ENCODE results near the gene CPN1.

Gene CPN1

GRCh38 chr10:100057948-100058347 is 23.7 kb downstream of the CPN1 start:
- Mint-ChIP-seq H3K9me3 (no peaks in the 10 kb centered on the region), H3K4me3 (no peak overlapping the region), H3K36me3 (ENCODE audit: low read depth) (no peaks in the 10 kb centered on the region), H3K4me1 (ENCODE audit: low read depth) (no peaks in the 10 kb centered on the region), H3K27ac (no peak overlapping the region), H3K27me3 (ENCODE audit: low read depth) (peaks cover 28% of the 10 kb centered on the region)

- H3K36me3 Mint-ChIP-seq (ENCODE audit: low read depth): no peaks in the 10 kb centered on the region
These were observed 27.8 kb downstream of the CPN1 start for GRCh38 chr10:100053686-100054460.

GRCh38 chr10:100046021-100046486 is 35.6 kb downstream of the CPN1 start:
- Mint-ChIP-seq H3K4me1 (ENCODE audit: low read depth) (no peaks in the 10 kb centered on the region), H3K4me3 (no peak overlapping the region), H3K36me3 (ENCODE audit: low read depth) (no peaks in the 10 kb centered on the region), H3K9me3 (no peaks in the 10 kb centered on the region), H3K27ac (no peak overlapping the region), H3K27me3 (ENCODE audit: low read depth) (peaks cover 6% of the 10 kb centered on the region)

More at GRCh38 chr10:100053686-100054460, 27.8 kb downstream of the CPN1 start:
- H3K9me3 Mint-ChIP-seq: no peaks in the 10 kb centered on the region
- no peak overlapping the region for H3K4me3 Mint-ChIP-seq
- H3K27me3 Mint-ChIP-seq (ENCODE audit: low read depth): peaks cover 22% of the 10 kb centered on the region
- no peak overlapping the region for H3K27ac Mint-ChIP-seq
- H3K4me1 Mint-ChIP-seq (ENCODE audit: low read depth): no peaks in the 10 kb centered on the region

DNA sequence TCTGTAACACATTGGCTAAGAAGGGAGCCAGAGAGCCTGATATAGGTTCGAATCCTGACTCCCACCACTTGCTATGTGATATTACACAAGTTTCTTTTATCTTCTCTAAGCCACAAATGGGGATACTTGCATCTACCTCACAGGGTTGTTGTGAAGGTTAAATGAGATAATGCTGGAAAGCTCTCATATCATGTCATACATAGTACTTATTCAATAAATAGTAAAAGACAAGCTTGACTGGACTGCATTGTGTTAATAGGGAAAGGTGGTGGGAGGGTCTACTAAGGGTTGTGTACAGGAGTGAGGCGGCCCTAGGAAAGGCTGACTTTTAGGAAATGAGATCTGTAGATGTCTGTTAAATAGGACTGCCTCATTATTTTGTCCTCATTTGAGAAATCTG is 36.1 kb downstream of the CPN1 start:
- H3K4me1 Mint-ChIP-seq (ENCODE audit: low read depth): no peaks in the 10 kb centered on the region
- H3K27me3 Mint-ChIP-seq (ENCODE audit: low read depth): peaks cover 6% of the 10 kb centered on the region
- no peaks in the 10 kb centered on the region for H3K36me3 Mint-ChIP-seq (ENCODE audit: low read depth)
- no peak overlapping the region for H3K4me3 Mint-ChIP-seq
- H3K27ac Mint-ChIP-seq: no peak overlapping the region
- no peaks in the 10 kb centered on the region for H3K9me3 Mint-ChIP-seq

DNA sequence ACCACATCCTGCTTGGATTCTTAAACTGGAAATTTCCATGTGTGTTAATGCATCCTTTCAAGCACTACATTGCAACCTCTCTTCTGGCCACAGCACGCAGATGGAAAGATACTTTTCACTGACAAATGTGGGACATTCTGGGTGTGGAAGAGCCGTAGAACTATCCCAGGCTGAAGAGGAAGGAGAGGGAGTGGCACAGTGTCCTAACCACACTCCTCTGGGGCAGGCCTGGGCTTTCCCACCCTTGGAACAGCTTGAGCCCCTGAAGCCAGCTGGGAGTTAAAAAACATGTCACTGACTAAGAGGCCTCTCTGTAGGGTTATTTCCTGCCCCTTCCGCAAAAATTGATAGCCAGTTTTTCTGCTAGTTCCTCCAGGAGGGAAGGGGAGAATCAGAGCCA is 37.9 kb downstream of the CPN1 start:
- Mint-ChIP-seq H3K27me3 (ENCODE audit: low read depth) (peaks cover 3% of the 10 kb centered on the region), H3K36me3 (ENCODE audit: low read depth) (no peaks in the 10 kb centered on the region), H3K4me3 (no peak overlapping the region), H3K27ac (no peak overlapping the region), H3K4me1 (ENCODE audit: low read depth) (no peaks in the 10 kb centered on the region), H3K9me3 (no peaks in the 10 kb centered on the region)

DNA sequence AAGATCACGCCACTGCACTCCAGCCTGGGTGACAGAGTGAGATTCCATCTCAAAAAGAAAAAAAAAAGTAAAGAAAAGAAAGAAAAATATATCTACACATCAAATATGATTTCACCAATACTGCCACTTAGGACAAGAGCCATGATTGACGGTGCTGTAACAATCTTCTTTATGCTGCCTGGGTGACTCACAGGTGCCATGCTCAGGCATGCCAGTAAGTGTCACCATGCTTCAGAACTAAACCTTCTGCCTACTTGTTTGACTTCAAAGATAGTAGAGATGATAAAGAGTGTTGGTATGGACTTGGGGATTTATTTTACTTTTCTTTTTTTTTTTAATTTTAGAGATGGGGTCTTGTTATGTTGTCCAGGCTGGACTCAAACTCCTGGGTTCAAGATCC is 38.3 kb downstream of the CPN1 start:
- no peaks in the 10 kb centered on the region for H3K9me3 Mint-ChIP-seq
- peaks cover 3% of the 10 kb centered on the region for H3K27me3 Mint-ChIP-seq (ENCODE audit: low read depth)
- no peaks in the 10 kb centered on the region for H3K36me3 Mint-ChIP-seq (ENCODE audit: low read depth)
- no peak overlapping the region for H3K4me3 Mint-ChIP-seq
- H3K27ac Mint-ChIP-seq: no peak overlapping the region
- no peaks in the 10 kb centered on the region for H3K4me1 Mint-ChIP-seq (ENCODE audit: low read depth)

DNA sequence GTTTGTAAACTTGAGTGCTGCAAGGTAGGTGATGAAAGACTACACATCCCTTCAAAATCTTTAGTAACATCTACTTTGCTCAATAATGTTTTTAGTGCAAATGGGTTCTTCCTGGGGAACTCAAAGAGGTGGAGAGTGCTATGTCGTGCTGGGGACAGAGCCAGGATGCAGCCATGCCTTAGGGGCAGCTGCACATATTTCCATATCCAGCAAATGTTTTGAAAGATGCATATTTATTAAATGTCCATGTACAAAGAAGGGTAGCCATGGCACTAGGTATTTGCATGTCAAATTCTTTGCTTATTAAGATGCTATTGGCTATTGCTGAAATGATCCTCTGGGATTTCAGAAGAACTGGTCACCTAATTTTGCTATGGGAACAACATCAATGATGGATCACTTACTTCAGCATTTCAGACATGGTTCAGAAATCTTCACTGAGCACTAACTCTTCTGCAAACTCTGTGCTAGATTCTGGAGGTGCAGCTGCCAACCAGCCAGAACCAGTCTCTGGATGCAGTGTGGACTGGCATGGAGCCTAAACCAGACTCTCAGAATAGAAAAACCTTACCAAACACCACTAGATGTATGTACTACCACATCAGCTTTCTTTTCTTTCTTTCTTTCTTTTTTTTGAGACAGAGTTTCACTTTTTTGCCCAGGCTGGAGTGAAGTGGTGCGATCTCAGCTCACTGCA is 40.2 kb downstream of the CPN1 start:
- no peak overlapping the region for H3K27ac Mint-ChIP-seq

GRCh38 chr10:100038561-100039071 is 43.1 kb downstream of the CPN1 start:
- no peaks in the 10 kb centered on the region for H3K36me3 Mint-ChIP-seq (ENCODE audit: low read depth)
- peaks cover 10% of the 10 kb centered on the region for H3K27me3 Mint-ChIP-seq (ENCODE audit: low read depth)
- H3K4me1 Mint-ChIP-seq (ENCODE audit: low read depth): no peaks in the 10 kb centered on the region
- H3K4me3 Mint-ChIP-seq: no peak overlapping the region
- no peaks in the 10 kb centered on the region for H3K9me3 Mint-ChIP-seq
- no peak overlapping the region for H3K27ac Mint-ChIP-seq

More for the DNA sequence above, 40.2 kb downstream of the CPN1 start:
- Mint-ChIP-seq H3K9me3 (no peaks in the 10 kb centered on the region), H3K4me1 (ENCODE audit: low read depth) (no peaks in the 10 kb centered on the region), H3K36me3 (ENCODE audit: low read depth) (no peaks in the 10 kb centered on the region), H3K27me3 (ENCODE audit: low read depth) (peaks cover 6% of the 10 kb centered on the region), H3K4me3 (no peak overlapping the region)

- H3K27ac Mint-ChIP-seq: no peak overlapping the region
- no peaks in the 10 kb centered on the region for H3K36me3 Mint-ChIP-seq (ENCODE audit: low read depth)
- H3K27me3 Mint-ChIP-seq (ENCODE audit: low read depth): peaks cover 13% of the 10 kb centered on the region
- no peak overlapping the region for H3K4me3 Mint-ChIP-seq
- H3K4me1 Mint-ChIP-seq (ENCODE audit: low read depth): no peaks in the 10 kb centered on the region
- no peaks in the 10 kb centered on the region for H3K9me3 Mint-ChIP-seq
These were observed 43.8 kb downstream of the CPN1 start for GRCh38 chr10:100037758-100038315.

DNA sequence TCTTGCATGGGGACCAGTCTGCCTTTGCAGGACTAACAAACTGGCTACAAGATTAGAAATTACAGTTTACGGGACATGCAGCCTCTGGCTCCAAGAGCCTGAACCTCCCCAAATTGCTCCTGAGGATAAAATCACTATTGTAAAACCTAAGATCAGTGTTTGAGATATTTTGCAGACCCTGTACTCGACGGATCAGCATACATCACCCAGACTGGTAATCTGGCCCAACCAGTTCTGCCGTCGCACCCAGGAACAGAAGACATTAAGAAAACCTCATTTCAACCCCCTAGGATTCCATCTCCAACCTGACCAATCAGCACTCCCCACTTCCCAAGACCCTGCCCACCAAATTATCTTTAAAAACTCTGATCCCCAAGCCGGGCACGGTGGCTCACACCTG is 44.8 kb downstream of the CPN1 start:
- Mint-ChIP-seq H3K9me3 (no peaks in the 10 kb centered on the region), H3K36me3 (ENCODE audit: low read depth) (no peaks in the 10 kb centered on the region), H3K4me1 (ENCODE audit: low read depth) (no peaks in the 10 kb centered on the region), H3K27me3 (ENCODE audit: low read depth) (peaks cover 13% of the 10 kb centered on the region), H3K4me3 (no peak overlapping the region), H3K27ac (no peak overlapping the region)

DNA sequence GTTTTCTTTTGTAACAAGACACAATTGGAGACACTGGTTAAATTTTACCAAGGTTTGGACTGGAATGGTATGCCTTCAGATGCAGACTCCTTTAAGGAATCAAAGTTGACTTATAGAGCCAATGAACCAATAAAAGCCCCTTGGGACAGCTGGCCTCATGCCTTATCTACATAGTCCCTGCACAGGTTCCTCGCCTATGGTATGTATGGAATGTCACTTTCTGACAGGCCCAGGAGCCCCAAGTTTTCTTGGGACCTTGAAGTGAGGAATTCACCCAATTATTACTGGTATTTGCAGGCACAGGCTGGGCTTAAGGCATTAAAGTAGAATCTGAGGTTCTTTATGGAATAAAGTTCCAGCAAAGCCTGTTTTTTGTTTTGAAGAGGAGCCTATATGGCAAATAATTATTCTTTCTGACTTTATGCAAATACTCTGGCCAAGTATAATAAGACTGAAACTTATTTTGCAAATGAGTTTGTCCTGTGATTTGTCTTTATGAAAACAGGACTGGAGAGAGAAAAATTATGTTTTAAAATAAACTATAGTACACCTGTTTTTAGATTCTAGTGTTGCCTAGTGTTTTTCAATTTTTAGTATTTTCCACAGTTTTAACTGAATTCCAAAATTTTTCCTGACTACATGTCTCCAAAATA is 47.8 kb downstream of the CPN1 start:
- Mint-ChIP-seq H3K36me3 (ENCODE audit: low read depth) (no peaks in the 10 kb centered on the region), H3K9me3 (no peaks in the 10 kb centered on the region), H3K27me3 (ENCODE audit: low read depth) (peaks cover 13% of the 10 kb centered on the region), H3K27ac (no peak overlapping the region), H3K4me1 (ENCODE audit: low read depth) (no peaks in the 10 kb centered on the region), H3K4me3 (no peak overlapping the region)

DNA sequence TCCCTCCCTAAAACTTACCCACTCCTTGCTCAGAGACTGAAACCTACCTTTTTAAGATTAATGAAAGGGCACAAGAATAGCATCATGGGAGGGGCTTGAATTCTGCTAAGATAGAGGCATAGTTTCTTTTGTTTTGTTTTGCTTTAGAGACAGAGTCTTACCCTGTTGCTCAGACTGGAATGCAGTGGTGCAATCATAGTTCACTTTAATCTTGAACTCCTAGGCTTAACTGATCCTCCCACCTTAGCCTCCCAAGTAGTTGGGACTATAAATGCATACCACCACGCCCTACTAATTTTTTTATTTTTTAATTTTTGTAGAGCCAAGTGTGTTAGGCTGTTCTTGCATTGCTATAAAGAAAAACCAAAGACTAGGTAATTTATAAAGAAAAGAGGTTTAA is 54.3 kb downstream of the CPN1 start:
- Mint-ChIP-seq H3K4me3 (no peak overlapping the region), H3K4me1 (ENCODE audit: low read depth) (no peaks in the 10 kb centered on the region), H3K27ac (no peak overlapping the region), H3K9me3 (peaks cover 6% of the 10 kb centered on the region), H3K27me3 (ENCODE audit: low read depth) (peaks cover 3% of the 10 kb centered on the region), H3K36me3 (ENCODE audit: low read depth) (no peaks in the 10 kb centered on the region)

DNA sequence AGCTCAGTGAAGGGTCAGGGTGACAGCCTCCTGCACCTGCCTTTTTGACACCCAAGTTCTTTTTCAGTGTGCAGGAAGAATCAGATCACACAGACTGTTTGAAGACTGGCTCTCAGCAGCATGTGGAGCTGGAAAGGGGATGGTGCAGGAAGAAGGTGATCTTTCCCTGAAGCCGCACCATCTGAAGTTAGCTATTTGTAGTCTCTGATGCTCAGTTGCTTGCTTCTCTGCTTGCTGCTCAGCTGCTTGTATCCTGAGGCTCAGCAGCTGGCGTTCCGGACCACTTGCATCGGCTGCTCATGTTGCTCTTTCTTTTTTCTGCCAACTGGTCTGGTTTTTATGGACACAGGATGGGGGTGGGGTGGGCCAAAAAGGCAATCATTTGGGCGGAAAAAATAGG is 56.1 kb downstream of the CPN1 start:
- H3K4me3 Mint-ChIP-seq: no peak overlapping the region
- H3K36me3 Mint-ChIP-seq (ENCODE audit: low read depth): no peaks in the 10 kb centered on the region
- no peaks in the 10 kb centered on the region for H3K4me1 Mint-ChIP-seq (ENCODE audit: low read depth)
- H3K9me3 Mint-ChIP-seq: peaks cover 6% of the 10 kb centered on the region
- H3K27me3 Mint-ChIP-seq (ENCODE audit: low read depth): peaks cover 3% of the 10 kb centered on the region
- no peak overlapping the region for H3K27ac Mint-ChIP-seq

GRCh38 chr10:100024748-100025147 is 56.9 kb downstream of the CPN1 start:
- H3K27me3 Mint-ChIP-seq (ENCODE audit: low read depth): peaks cover 7% of the 10 kb centered on the region
- no peaks in the 10 kb centered on the region for H3K36me3 Mint-ChIP-seq (ENCODE audit: low read depth)
- peaks cover 6% of the 10 kb centered on the region for H3K9me3 Mint-ChIP-seq
- no peak overlapping the region for H3K27ac Mint-ChIP-seq
- H3K4me1 Mint-ChIP-seq (ENCODE audit: low read depth): peaks cover 7% of the 10 kb centered on the region
- no peak overlapping the region for H3K4me3 Mint-ChIP-seq
